HG03439 (cell line): ENCODE measurements around the gene PRIM2.
"Not testable (repeated sequence)": the region's sequence is repeated elsewhere in the genome, so short reads cannot be mapped to it uniquely, and the experiment has no call there.

Experiments used
- ATAC-seq: cut with Tn5 transposase; IDR thresholded peaks from one replicate; pipeline ENCODE4 v1.9.1; 2021; ENCODE audit warnings: mild to moderate bottlenecking, moderate library complexity; ENCODE audit not compliant: unreplicated experiment

The PRIM2 gene

DNA sequence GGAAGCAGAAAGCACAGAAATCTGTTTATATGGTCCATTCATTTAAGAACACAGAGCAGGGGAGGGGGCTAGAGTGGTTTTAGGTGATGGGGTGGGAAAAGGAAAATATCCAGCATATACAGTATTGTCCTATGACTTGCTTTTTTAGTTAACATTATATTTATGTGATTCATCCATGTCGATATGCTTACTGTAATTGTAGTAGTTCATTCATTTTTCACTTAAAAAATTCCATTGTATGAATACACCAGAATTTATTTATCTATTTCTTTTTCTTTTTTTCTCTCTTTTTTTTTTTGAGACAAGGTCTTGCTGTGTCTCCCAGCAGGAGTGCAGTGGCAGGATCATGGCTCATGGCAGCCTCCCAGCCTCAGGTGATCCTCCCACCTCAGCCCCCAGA is 9.6 kb upstream of the PRIM2 start:
- ATAC-seq: no peak

DNA sequence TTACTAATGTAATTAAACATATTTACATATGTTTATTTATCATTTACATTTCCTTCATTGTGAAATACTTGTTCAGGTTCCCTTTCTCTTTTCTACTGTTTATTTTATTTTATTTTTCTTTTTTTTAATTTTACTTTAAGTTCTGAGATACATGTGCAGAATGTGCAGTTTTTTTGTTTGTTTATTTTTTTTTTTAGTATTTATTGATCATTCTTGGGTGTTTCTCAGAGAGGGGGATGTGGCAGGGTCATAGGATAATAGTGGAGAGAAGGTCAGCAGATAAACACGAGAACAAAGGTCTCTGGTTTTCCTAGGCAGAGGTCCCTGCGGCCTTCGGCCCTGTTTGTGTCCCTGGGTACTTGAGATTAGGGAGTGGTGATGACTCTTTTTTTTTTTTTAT is 8.7 kb upstream of the PRIM2 start:
- not testable (repeated sequence) for ATAC-seq

DNA sequence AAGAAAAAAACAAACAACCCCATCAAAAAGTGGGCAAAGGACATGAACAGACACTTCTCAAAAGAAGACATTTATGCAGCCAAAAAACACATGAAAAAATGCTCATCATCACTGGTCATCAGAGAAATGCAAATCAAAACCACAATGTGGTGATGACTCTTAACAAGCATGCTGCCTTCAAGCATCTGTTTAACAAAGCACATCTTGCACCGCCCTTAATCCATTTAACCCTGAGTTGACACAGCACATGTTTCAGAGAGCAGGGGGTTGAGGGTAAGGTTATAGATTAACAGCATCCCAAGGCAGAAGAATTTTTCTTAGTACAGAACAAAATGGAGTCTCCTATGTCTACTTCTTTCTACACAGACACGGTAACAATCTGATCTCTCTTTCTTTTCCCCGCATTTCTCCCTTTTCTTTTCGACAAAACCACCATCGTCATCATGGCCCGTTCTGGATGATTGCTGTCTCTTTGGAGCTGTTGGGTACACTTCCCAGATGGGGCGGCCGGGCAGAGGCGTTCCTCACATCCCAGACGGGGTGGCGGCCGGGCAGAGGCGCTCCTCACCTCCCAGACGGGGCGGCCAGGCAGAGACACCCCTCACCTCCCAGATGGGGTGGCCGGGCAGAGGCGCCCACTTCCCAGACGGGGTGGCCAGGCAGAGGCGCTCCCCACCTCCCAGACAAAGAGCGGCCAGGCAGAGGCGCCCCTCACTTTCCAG is 7.2 kb upstream of the PRIM2 start:
- ATAC-seq: not testable (repeated sequence)

DNA sequence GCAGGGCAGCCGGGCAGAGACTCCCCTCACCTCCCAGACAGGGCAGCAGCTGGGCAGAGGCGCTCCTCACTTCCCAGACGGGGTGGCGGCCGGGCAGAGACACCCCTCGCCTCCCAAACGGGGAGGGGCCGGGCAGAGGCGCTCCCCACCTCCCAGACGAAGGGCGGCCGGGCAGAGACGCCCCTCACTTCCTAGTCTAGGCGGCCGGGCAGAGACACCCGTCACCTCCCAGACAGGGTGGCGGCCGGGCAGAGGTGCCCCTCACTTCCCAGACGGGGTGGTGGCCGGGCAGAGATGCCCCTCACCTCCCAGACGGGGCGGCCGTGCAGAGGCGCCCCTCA is 6.6 kb upstream of the PRIM2 start:
- ATAC-seq: no peak

DNA sequence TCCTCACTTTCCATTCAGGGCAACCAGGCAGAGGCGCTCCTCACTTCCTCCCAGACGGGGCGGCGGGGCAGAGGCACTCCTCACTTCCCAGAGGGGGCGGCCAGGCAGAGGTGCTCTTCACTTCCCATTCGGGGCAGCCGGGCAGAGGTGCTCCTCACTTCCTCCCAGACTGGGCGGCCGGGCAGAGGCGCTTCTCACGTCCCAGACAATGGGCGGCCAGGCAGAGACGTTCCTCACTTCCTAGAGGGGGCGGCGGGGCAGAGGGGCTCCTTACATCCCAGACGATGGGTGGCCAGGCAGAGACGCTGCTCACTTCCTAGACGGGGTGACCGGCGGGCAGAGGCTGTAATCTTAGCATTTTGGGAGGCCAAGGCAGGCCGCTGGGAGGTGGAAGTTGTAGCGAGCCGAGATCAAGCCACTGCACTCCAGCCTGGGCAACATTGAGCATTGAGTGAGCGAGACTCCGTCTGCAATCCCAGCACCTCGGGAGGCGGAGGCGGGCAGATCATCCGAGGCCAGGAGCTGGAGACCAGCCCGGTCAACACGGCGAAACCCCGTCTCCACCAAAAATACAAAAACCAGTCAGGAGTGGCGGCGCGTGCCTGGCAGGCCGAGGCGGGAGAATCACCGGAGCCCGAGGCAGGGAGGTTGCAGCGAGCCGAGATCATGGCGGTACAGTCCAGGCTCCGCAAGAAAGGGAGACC is 6.0 kb upstream of the PRIM2 start:
- not testable (repeated sequence) for ATAC-seq

DNA sequence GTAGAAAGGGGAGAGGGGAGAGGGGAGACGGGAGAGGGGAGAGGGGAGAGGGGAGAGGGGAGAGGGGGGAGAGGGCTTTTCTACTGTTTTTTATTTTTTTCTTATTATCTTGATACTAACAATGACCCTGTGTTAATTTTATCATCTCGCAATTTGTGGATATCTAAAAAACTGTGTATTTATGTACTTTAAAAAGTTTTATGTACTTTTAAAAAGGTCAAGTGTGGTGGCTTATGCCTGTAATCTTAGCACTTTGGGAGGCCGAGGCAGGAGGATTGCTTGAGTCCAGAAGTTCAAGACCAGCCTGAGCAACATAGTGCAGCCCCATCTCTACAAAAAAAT is 5.5 kb upstream of the PRIM2 start:
- ATAC-seq: no peak

DNA sequence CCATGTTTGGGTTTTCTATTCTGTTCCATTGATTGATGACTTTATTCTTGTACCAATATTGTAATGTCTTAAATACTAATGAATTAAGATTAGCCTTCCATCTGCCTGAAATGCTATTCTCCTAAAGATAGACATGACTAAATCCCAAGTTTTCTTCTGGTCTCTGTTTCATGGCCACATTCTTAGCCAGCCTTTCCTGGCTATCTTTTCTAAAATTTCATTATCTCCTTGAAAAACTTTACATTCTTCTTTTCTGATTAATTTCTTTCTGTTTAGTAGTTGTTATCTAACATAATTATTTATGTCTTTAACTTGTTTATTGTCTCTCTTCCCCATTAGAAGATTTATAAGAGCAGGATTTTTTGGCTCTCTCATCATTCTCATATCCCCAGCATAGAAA is 4.4 kb upstream of the PRIM2 start:
- no peak for ATAC-seq

DNA sequence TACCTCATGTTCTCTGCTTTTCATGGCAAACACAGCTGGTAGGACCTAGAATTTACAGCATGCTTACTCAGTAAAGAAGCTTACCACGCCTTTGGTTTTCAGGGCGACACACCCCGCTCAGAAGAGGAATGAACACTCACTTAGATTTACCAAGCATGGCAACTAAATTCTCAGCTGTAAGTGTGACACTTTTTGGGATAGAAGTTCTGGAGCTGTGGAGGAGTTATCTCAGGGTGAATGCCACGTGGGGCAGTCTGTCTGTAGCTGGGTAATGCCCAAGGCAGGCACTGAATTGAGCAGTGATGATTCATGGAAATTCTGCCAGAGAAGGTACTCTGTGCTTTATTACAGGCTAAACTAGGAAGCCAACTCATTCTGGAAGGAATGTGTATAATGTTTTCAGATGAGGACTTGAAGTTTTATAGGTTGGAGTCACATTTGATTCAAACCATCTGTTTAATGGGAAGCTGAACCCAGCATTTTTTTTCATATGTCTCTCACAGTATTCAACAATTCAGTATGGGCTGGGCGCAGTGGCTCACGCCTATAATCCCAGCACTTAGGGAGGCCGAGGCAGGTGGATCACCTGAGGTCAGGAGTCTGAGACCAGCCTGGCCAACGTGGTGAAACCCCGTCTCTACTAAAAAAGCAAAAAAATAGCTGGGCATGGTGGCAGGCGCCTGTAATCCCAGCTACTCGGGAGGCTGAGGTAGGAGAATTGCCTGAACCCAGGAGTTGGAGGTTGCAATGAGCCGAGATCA is 3.5 kb upstream of the PRIM2 start:
- ATAC-seq: no peak

DNA sequence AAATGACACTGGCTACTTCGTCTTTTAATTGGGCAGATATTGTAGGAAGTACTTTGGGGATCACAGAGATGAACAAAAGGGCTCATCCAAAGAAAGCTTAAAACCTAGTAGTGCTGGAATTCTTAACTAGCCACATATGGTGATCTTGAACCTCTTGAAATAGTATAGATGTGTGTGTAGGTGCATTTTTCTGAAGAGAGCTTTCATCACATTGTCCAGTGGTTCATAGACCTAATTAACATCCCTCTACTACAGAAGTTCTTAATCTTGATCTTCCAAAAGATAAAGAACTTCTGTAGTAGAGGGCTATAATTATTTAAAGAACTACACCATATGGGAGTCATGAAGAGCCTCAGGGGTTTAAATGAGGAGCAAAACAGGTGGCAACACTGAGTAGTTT is 2.3 kb upstream of the PRIM2 start:
- ATAC-seq: no peak

DNA sequence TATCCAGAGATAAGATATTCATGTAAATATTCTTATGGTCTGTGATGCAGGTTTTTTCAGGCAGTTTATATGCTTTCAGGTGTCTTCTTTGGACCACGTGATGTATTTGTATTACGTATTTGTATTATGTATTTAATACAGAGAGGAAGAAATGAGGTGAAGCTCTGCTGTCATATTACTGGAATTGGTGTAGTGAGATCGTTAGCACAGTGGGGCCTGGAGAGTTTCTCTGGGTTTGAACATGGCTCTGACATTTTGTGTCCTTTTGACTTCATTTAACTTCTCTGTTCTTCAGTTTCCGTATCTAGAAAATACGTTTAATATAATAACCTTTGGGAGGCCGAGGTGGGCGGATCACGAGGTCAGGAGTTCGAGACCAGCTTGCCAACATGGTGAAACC is 1.6 kb upstream of the PRIM2 start:
- no peak for ATAC-seq

DNA sequence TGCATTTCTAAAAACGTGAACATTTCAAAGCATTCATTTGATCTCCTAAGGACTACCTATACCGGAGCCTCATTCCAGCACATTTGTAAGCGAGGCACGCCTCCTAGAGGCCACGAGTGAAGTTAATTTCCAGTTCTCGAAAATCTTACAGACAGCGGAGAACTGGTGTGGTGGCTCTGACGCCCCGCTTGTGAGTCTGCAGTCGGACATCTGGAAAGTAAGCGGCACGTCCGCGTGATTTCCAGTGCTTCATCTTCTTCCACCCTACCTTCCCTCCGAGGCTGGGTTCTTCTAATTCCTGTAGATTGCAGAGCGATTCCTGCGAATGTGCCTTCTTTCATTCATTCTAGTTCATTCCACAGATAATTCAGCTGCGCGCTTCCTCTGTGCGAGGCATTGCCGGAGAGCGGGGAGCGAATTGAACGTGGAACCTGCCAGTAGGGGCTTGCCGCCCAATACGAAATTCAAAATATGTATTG is 810 bp upstream of the PRIM2 start:
- ATAC-seq: peak; percentile 94

DNA sequence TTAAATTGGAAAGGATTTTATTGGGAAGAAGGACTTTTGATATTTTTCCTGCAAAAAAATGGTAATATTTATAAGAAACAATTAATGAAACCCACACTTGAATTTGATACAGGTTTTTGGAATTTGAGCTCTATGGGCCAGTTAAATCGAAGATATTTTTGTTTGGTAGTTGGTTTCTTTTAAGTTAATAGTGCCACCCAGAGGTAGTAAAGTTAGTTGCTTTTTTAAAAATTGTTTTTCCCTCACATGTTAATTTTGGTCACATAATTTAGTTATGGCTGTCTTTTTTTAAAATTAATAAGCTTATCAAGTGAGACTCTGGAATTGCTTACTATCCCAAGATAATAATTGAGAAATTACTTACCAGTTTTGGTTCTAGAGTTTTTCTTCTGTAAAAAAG is 7.1 kb downstream of the PRIM2 start:
- ATAC-seq: no peak

DNA sequence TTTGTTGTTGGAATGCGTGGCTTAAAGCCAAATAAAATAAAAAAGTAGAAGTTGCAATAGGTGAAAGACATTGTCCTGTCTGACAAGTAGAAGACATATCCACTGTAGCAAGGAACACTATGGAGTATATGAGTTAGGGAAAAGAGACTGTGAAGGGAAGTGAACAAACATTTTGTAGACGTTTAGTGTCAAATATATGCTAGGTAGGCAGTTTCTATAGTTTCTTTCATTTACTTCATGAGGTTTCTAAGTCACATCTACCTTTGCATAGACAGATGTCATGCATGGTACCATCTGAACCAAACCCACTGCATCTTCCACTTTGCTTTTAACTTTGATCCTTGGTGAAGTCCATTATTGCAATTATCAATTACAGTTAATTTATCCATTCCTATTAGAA is 9.9 kb downstream of the PRIM2 start:
- no peak for ATAC-seq

DNA sequence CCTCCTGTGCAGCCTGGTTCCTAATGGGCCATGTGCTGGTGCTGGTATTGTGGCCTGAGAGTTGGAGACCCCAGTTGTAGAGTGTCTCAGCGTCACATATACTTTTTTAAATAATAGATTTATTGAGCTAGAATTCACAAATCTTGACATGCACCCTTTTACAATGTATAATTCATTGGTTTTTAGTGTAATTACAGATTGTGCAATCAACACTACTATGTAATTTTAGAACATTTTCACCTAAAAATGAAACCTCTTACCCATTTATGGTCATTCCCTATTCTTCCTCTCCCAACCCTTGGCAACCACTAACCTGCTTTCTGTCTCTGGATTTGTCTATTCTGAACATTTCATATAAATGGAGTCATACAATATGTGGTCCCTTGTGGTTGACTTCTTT is 10.6 kb downstream of the PRIM2 start:
- no peak for ATAC-seq

DNA sequence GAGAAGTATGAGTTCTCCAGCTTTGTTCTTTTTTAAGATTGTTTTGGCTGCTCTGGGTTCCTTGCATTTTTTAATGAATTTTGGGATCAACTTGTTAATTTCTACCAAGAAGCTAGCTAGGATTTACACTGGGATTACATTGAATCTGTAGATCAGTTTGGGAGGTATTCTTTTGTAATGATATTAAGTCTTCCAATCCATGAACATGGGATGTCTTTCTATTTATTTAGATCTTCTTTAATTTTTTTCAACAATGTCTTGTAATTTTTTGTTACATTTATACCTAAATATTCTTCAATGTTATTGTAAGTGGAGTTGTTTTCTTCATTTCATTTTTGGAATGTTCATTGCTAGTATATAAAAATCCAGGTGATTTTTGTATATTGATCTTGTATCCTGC is 12.5 kb downstream of the PRIM2 start:
- no peak for ATAC-seq

DNA sequence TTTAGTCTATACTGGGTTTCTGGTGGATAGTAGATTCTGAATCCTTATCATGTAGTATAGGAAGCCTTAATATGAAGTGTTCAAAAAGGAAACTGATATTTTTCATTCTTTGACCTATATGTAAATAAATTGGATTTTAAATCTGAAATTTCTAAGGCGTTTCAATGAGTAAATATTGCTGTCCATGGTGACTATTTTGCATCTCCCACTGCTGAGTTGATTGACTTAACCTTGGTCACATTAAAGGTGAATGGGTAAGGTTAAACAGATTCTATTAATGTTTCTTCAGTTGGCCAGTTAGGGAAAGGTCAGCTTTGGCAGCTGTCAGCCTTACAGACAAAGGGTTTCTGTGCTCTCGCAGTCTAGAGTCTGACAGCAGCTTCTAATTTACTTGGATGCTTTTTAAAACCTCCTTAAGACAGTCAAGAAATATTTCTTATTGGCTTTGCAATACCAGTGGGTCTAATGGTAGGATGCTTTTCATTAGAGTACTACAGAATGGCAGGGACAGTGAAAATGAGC is 24.8 kb downstream of the PRIM2 start:
- ATAC-seq: no peak

DNA sequence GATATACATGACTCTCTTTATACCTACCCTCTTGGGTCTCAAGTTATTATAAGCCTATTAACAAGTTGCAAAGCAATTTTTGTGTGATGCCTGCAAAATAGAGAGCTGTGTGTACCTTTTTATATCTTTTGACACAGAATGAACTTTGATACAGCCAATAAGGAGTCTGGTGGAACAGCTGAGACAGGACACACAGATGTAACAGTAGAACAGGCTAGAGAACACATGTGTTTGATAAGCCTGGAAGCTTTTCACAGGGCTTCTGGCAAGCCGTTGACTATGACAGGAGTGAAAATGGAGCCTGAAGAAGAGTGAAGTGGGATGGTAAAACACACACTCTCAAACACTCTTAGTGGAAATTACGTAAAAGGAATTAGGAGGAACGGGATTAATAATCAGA is 25.9 kb downstream of the PRIM2 start:
- ATAC-seq: not testable (repeated sequence)

DNA sequence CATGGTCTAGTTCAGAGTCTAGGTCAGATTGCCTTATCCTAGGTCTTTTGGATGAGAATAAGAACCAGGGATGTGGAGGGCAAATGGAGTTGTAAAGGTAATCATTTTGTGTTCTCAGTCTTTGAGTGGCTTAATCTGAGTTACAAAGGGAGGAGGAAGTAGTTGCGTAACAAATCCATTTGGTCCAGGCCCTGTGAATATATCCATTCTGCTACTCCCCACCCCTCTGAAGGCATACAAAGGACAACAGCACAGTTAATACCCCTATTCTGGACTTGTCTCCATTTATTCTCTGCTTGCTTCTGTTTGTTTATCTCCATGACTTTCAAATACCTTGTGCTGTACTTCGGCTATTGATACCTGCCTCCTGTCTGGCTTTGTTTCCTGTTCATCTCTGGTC is 29.3 kb downstream of the PRIM2 start:
- ATAC-seq: not testable (repeated sequence)

DNA sequence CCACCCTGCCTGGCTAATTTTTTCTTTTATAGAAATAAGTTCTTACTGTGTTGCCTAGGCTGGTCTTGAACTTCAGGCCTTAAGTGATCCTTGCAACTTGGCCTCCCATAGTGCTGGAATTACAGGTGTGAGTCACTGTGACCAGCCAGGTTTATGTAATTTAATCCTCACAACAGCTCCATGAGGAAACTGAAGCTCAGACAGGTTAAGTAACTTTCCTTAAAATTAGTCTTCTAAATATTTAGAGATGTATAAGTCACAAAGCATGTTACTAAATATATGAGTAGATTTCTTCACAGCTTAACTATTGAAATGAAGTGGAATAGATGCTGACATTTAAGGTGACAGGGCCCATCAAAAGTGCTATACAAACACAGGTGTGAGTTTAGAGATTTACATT is 30.2 kb downstream of the PRIM2 start:
- not testable (repeated sequence) for ATAC-seq

DNA sequence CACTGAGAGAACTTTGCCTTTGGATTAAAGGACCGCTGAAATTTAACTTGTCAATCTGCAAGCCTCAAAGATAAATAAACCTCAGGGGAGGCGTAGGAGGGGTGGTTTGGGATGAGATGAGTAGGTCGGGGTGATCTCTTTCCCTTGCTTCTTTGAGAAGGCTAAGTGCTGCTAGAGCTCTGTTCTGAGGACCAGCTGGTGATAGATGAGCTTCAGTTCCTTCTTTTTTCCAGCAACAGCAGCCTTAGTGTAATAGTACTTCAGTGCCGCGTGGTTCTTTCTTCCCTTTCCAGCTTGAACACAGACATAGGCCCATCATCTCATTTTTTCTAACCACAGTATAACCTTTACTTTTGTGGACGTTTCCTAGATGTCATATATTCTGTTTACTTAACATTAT is 33.0 kb downstream of the PRIM2 start:
- ATAC-seq: not testable (repeated sequence)

DNA sequence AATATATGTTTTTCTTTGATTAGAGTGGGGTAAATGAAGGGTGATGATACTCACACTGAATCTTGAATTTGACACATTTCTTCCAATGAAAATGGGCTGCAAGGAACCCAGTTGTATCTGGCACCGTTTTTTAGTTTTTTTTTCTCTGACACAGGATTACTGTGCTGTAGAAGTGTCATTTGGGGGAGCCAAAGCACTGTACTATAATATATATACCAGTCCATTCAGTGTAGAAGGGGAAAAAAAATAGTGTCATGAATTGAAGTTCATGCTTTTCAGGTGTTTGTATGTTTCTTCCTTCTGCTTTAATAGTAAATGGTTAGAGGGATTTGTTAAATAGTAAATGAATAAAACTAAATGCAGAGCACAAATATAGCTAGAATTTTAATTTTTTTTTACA is 35.2 kb downstream of the PRIM2 start:
- not testable (repeated sequence) for ATAC-seq

DNA sequence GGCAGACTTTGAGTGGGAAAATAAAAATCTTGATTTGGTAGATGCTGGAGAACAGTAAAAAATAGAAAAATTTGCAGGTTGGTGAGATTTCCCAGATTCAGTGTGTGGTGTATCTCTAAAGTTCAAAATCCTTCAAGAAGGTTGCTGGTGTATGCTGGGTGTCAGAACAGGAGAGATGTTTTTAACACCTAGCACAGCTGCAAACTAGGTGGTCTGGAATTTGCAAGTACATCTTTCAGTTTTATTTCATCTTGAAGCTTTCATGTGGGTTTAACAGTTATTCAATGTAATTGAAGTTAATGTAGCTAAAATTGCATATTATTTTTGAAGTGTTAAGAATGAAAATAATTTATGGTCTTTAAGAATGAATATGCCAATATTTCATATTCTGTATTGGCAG is 40.9 kb downstream of the PRIM2 start:
- not testable (repeated sequence) for ATAC-seq
